Myocyte (in vitro differentiated cells): ENCODE results near the gene MAP4K4. TPM values are rescaled to one million over a fixed set of nuclear protein-coding genes. Genes with fewer than 3 reads are reported as not detected.

Experiments used
- DNase-seq: peaks from one replicate; pipeline ENCODE4 v3.0.0-alpha.2; 2012; ENCODE audit warnings: low read depth
- total RNA-seq: library from RNA; depleted of rRNA; stranded (reverse); fragments of >200 nt; gene quantifications from 2 replicates; pipeline ENCODE4 v1.2.3, GENCODE V29; 2014

The MAP4K4 gene
- total RNA-seq, 1 donor from 2014 or later = 207 TPM

DNA sequence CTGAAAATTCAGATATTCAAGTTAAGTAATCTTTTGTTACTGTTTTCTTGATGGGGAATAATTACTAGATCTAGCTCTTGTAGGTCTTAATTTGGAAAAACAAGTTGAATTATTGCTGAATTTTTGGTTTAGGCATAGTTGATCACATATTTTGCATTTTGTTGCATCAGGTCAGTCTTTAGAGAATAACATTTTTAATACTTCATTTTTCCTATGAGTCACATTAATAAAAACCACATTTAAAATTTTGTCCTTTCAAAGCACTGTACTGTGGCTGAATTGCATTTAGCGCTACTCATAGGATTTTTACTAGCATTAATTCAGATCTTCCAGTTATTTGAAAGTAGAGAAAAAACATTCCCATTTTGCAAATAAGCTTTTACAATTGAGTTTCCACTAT lies 23.2 kb downstream of the MAP4K4 start:
- no peak for DNase-seq

DNA sequence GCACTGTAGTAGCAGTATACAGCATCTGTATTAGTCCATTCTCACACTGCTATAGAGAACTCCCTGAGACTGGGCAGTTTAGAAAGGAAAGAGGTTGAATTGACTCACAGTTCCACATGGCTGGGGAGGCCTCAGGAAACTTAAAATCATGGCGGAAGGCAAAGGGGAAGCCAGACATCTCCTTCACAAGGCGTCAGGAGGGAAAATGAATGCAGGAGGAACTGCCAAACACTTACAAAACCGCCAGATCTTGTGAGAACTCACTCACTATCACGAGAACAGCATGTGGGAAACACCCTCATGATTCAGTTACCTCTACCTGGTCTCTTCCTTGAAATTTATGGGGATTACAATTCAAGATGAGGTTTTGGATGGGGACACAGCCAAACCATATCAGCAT lies 25.4 kb downstream of the MAP4K4 start:
- no peak for DNase-seq

DNA sequence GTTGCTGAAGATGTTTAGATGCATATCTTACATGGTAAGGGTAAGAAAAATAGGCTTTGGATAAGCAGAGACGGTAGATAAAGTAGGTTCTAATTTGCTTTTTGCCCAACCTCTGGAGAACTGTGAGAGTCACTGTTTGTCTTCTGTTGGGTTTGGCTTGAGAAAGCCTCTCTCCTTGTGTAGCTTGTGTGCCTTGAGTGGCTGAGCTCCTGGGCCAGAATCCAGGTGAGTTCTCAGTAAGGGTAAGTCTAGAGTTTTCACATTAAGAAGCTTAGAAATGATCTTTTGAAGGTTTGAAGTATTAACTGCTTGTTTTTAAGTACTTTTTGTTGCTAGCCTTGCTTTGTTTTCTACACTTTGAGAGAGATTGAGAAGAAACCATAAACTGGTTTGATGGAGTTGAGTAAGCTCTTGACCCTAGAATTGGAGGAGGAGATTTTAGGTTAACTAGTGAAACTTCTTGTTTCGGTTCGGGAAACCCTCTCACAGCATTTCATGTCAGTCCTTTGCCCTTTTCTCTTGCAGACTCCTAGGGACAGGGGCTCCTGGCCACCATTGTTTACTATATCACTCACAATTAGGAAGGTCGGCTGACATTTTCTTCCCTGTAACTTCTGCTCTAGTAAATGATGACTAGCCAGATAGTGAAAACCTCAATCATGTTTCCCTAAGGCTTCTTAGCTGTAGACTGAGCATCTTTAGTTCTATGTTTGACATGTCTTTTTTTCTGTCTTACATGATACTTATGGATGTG lies 26.0 kb downstream of the MAP4K4 start:
- no peak for DNase-seq

GRCh38 chr2:101724125-101724474 lies 26.6 kb downstream of the MAP4K4 start:
- DNase-seq = no peak

- DNase-seq = no peak
Measured at GRCh38 chr2:101725038-101725437, 27.5 kb downstream of the MAP4K4 start.

DNA sequence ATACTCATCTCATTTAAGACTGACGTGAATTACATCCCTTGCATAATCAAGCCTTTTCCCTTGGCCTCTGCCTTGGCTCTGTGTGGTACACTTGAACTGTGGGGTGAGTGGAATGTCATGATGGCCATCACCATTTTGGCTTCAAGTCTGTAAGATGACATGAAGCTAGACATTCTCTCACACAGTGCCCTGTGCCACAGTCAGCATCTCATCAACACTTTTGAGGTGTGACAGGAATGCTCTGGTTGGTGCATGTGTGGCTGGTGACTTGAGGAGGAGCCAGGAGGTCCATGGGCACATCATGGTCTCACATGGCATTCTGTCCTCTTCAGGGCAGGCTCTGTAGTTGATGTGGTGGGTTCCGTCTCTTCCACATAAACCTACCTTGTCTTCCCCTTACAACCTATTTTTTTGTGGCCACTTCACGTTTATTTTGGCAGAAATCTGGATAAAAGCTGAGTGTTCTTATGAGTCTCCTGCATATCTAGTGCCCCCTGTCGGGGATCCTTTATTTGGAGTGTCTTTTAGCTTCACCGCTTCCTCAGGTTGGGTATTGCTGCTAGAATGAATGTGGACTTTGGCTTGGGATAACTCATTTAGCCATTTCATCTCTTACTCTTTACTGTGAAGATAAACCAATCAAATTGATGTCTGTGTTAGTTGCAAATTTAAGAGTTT lies 28.1 kb downstream of the MAP4K4 start:
- DNase-seq = no peak

- no peak for DNase-seq
Measured at GRCh38 chr2:101728865-101729264, 31.4 kb downstream of the MAP4K4 start.

DNA sequence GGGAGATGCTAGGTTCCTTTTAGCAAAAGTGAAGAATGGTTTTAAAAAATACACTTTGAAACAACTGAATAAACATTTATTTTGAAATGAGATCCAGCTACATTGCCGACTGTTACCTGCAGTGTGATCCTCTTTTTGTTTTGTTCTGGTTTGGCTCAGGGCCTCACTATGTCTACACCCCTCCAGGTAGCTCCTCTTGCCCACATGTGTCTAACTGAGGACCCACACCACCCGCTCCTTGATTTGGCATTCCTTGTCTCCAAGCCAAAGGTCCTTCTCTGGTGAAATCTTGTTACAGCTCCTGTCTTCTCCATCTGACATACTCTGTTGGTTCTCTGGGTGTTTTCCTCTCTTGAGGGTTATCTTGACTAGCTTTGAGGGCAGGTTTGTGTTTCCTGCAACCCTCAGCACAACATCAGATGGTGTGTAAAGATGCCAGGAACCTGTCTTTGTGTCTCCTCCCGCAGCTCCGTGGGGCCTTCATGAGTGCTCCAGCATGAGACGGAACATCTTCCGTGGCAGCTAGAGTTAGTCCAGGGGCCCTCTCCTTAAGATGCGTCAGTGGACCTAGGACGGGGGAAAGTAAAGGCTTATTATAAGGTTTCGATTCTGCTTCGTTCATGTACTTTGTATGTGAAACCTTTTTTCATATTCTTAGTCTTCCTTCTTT lies 32.1 kb downstream of the MAP4K4 start:
- no peak for DNase-seq

DNA sequence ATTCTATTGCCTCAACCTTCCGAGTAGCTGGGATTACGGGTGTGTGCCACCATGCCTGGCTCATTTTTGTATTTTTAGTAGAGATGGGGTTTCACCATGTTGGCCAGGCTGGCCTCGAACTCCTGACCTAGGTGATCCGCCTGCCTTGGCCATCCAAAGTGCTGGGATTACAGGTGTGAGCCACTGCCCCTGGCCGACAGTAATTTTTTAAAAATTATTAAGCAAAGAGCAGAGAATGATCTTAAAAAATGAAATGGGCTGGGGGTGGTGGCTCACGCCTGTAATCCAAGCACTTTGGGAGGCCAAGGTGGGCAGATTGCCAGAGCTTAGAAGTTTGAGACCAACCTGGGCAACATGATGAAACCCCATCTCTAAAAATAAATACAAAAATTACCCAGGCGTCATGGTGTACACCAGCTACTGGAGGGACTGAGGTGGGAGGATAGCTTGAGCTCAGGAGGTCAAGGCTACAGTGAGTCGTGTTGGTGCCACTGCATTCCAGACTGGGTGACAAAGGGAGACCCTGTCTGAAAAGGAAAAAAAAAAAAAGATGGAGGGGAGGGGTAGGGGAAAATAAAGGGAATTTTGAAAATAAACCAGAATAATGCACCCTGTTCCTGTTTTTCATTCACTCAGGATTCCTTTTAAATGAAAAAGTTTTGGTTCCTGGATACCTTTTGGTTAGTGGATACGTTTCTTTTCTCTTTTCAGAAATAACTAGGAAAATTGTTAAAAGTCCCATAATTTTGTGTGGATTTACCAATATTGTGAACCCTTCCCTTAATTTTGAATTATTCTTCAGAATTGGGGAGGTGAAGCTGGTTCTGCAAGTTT lies 33.9 kb downstream of the MAP4K4 start:
- peak; percentile 31 for DNase-seq

GRCh38 chr2:101732199-101732598 lies 34.7 kb downstream of the MAP4K4 start:
- DNase-seq = no peak

DNA sequence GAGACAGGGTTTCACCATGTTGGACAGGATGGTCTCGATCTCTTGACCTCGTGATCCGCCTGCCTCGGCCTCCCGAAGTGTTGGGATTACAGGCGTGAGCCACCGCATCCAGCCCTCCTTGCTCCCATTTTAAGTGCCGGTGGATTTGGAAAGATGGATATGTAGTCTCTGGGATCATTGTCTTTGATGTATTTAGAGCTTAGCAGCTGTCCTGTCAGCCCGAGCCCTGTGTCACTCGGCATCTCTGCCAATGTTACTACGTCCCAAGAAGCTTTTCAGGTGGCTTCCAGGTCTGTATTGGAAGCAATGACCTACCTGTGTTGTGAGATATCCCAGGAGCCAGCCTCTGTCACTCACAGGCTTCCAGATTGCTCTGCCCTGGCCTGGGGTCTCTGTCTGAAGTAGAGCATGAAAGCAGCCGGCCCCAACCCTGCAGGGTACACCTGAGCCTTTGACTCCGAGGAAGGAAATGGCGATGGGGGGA lies 35.3 kb downstream of the MAP4K4 start:
- no peak for DNase-seq

GRCh38 chr2:101733257-101733993 lies 35.9 kb downstream of the MAP4K4 start:
- DNase-seq = peak; percentile 45

GRCh38 chr2:101734505-101735165 lies 37.1 kb downstream of the MAP4K4 start:
- no peak for DNase-seq

GRCh38 chr2:101735166-101735533 lies 37.6 kb downstream of the MAP4K4 start:
- DNase-seq = no peak

DNA sequence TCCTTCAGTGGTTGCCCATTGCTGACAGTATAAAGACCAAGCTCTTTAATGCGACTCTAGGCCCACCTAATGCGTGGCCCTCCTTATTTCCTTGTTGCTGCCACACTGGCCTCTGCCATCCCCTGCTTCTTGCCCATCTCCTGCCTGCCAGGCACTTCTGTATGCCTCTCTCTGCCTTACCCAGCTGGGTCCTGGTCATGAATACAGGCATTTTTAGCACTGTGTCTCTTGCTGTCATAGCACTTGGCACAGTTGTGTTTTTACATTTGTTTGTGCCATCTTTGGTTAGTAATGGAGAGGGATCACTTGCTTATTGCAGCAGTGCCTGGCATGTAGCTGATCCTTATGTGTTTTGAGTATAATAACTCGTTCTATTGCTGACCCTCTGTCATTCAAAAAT lies 38.7 kb downstream of the MAP4K4 start:
- no peak for DNase-seq

- no peak for DNase-seq
Measured at GRCh38 chr2:101736861-101737291, 39.4 kb downstream of the MAP4K4 start.

GRCh38 chr2:101737478-101738255 lies 40.2 kb downstream of the MAP4K4 start:
- DNase-seq = peak; percentile 49

- DNase-seq = no peak
Measured at GRCh38 chr2:101738649-101739048, 41.1 kb downstream of the MAP4K4 start.

DNA sequence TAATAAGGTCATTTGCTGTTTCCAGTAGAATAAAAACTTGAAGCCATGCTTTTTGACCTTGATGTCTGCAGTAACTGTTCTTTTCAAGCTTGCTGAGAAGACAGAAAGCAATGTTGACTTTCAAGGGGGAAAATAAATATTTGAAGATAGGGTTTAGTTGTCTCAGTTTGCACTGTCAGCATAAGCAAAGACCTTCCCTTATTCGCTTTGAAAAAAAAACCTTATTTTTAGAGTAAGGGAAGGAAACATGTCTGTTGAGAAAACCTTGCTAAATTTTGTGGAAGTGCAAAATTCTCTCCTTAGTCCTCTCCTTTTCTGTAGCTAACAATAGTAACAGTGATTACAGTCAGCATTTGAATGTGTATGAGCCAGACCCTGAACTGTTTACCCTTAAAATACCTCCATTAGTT lies 43.1 kb downstream of the MAP4K4 start:
- DNase-seq = no peak
